OCI-LY7 (cell line): ENCODE results near the gene BACH2. TPM values are rescaled to one million over a fixed set of nuclear protein-coding genes. Genes with fewer than 3 reads are reported as not detected.

Experiments used
- BruUV-seq: library from RNA; stranded (reverse); fragments of 400-500 nt; replicated peaks from 2 replicates; lab custom pipeline; 2021; lab: Mats Ljungman, UMichigan
- CTCF ChIA-PET: fragments of 300-600 bp; sonication (Branson Sonifier 250); formaldehyde crosslinking; loops from one replicate; lab custom pipeline; 2022; ENCODE audit warnings: antibody characterized with exemption; ENCODE audit not compliant: unreplicated experiment; lab: Charles Lee
- POLR2A ChIA-PET: fragments of 300-600 bp; sonication (Branson Sonifier 250); formaldehyde crosslinking; loops from one replicate; lab custom pipeline; 2022; ENCODE audit warnings: antibody characterized with exemption; lab: Charles Lee
- DNase-seq: peaks from one replicate; pipeline ENCODE4 v3.0.0-alpha.2; 2015; ENCODE audit warnings: low spot score
- H2AFZ ChIP-seq: fragments of 200-600 bp; sonication (generic), shearing (Covaris generic); 2 replicates; pipeline ENCODE4 v1.6.1; 2014; ENCODE audit warnings: mild to moderate bottlenecking, antibody characterized with exemption, low read length, moderate library complexity
- H3K27ac ChIP-seq: fragments of 200-600 bp; sonication (generic); 2 replicates; pipeline ENCODE4 v1.5.1; 2014; ENCODE audit warnings: mixed run types, low read depth, mild to moderate bottlenecking, moderate library complexity, low read length, inconsistent platforms; ENCODE audit not compliant: poor library complexity, severe bottlenecking
- H3K36me3 ChIP-seq: fragments of 200-600 bp; sonication (generic); 2 replicates; pipeline ENCODE4 v1.6.1; 2014; ENCODE audit warnings: mild to moderate bottlenecking, antibody characterized with exemption, low read length, moderate library complexity, mixed read lengths; ENCODE audit not compliant: insufficient read depth
- H3K4me1 ChIP-seq: fragments of 200-600 bp; sonication (generic); 2 replicates; pipeline ENCODE4 v1.5.1; 2014; ENCODE audit warnings: mild to moderate bottlenecking, low read length; ENCODE audit not compliant: insufficient read depth, poor library complexity, severe bottlenecking
- H3K4me2 ChIP-seq: fragments of 200-600 bp; sonication (generic); 2 replicates; pipeline ENCODE4 v1.6.1; 2014; ENCODE audit warnings: mild to moderate bottlenecking, low read length
- H3K4me3 ChIP-seq: fragments of 200-600 bp; sonication (generic); 2 replicates; pipeline ENCODE4 v1.5.1; 2014; ENCODE audit warnings: mild to moderate bottlenecking, low read depth, low read length; ENCODE audit not compliant: poor library complexity, severe bottlenecking
- H3K79me2 ChIP-seq: fragments of 200-600 bp; sonication (generic); 2 replicates; pipeline ENCODE4 v1.6.1; 2016; ENCODE audit warnings: low read depth, mild to moderate bottlenecking, low read length, moderate library complexity, mixed read lengths; ENCODE audit not compliant: insufficient read depth
- H3K9me2 ChIP-seq: fragments of 200-600 bp; sonication (generic); 2 replicates; pipeline ENCODE4 v1.6.1; 2016; ENCODE audit warnings: mild to moderate bottlenecking, low read length, mixed read lengths; ENCODE audit not compliant: insufficient read depth
- H3K9me3 ChIP-seq: fragments of 200-600 bp; sonication (generic); 2 replicates; pipeline ENCODE4 v1.6.1; 2014; ENCODE audit warnings: mild to moderate bottlenecking, mixed run types, low read length, mixed read lengths
- H4K20me1 ChIP-seq: fragments of 200-600 bp; sonication (generic); 2 replicates; pipeline ENCODE4 v1.6.1; 2014; ENCODE audit warnings: mild to moderate bottlenecking, antibody characterized with exemption, low read length, moderate library complexity, mixed read lengths; ENCODE audit not compliant: insufficient read depth
- CTCF ChIP-seq: fragments of 200-600 bp; sonication (generic); conservative IDR thresholded peaks from 2 replicates; pipeline ENCODE4 v1.5.1; 2014; ENCODE audit warnings: mild to moderate bottlenecking, antibody characterized with exemption, low read length, moderate library complexity, mixed read lengths
- EZH2phosphoT487 ChIP-seq: fragments of 200-600 bp; sonication (generic); IDR thresholded peaks from 2 replicates; pipeline ENCODE4 v1.6.1; 2018; ENCODE audit warnings: low read depth, borderline replicate concordance, mild to moderate bottlenecking, mixed run types, antibody characterized with exemption, low read length, moderate library complexity, mixed read lengths
- intact Hi-C: fragments of 100-400 bp; cut with micrococcal nuclease; formaldehyde crosslinking; loops from one replicate; pipeline ENCODE4 v1.10.0; 2022; ENCODE audit not compliant: unreplicated experiment
- total RNA-seq, 2 experiments: library from RNA; depleted of rRNA in 1 of 2; stranded (reverse); fragments of >200 nt in 1 of 2; shearing (Covaris generic) in 1 of 2; gene quantifications; 2 replicates each; pipeline ENCODE4 v1.2.3, GENCODE V29; 2014 to 2022

Gene BACH2
- total RNA-seq, 2 experiments from 2014 or later: 92.0 to 163 TPM

GRCh38 chr6:90198758-90199425, 97.8 kb downstream of the BACH2 start:
- intact Hi-C loops: no loop called here
- Histone ChIP-seq H3K79me2 (peaks cover 74% of the 10 kb centered on the region), H3K4me1 (no peaks in the 10 kb centered on the region), H3K9me2 (no peaks in the 10 kb centered on the region), H3K27ac (no peak overlapping the region), H3K4me2 (no peak overlapping the region), H4K20me1 (no peaks in the 10 kb centered on the region), H3K36me3 (peaks cover 99% of the 10 kb centered on the region), H3K9me3 (peaks cover 51% of the 10 kb centered on the region), H3K4me3 (no peak overlapping the region), H2AFZ (no peak overlapping the region)
- POLR2A ChIA-PET: interaction anchor here (0.7 kb wide), 1 partner anchor 23 kb away, joined by 3 read pairs; no protein-coding TSS in a partner anchor
- BruUV-seq: no TSS peak
- TF ChIP-seq CTCF (no peak), EZH2phosphoT487 (no peak)
- CTCF ChIA-PET: no interaction called here
- DNase-seq: no peak

GRCh38 chr6:90197854-90198496, 98.7 kb downstream of the BACH2 start:
- H3K27ac ChIP-seq: no peak overlapping the region
- no peak overlapping the region for H3K4me2 ChIP-seq
- H3K9me3 ChIP-seq: peaks cover 51% of the 10 kb centered on the region
- H3K79me2 ChIP-seq: peaks cover 83% of the 10 kb centered on the region
- H2AFZ ChIP-seq: no peak overlapping the region
- ChIA-PET POLR2A (interaction anchor here (0.6 to 0.7 kb wide), 2 partner anchors 22 to 50 kb away, joined by 3 read pairs; no protein-coding TSS in a partner anchor), CTCF (no interaction called here)
- H3K9me2 ChIP-seq: no peaks in the 10 kb centered on the region
- peak; percentile 84 for DNase-seq
- TF ChIP-seq EZH2phosphoT487: no peak
- TF ChIP-seq CTCF: no peak
- peaks cover 99% of the 10 kb centered on the region for H3K36me3 ChIP-seq
- H3K4me1 ChIP-seq: peaks cover 2% of the 10 kb centered on the region
- BruUV-seq: no TSS peak
- intact Hi-C loops: loop anchor here (2.0 kb wide), 1 partner anchor 17 kb away; no protein-coding TSS in a partner anchor
- no peaks in the 10 kb centered on the region; the same call in 1 of the 2 replicates for H4K20me1 ChIP-seq
- H3K4me3 ChIP-seq: no peak overlapping the region
